C4-2B (cell line): ENCODE measurements around the gene CKS2.

Source experiments
- H3K27ac ChIP-seq: fragments of 450-650 bp; 2 replicates; pipeline ENCODE4 v1.5.1; 2017
- CTCF ChIP-seq: fragments of 450-650 bp; conservative IDR thresholded peaks from 2 replicates; pipeline ENCODE4 v1.5.1; 2017; ENCODE audit warnings: mild to moderate bottlenecking
- ZFX ChIP-seq: fragments of 450-650 bp; IDR thresholded peaks from 2 replicates; pipeline ENCODE4 v1.6.1; 2017

The CKS2 gene

GRCh38 chr9:89313842-89314241 is 2.8 kb downstream of the CKS2 start:
- TF ChIP-seq CTCF = no peak
- no peak for TF ChIP-seq ZFX
- no peak overlapping the region for H3K27ac ChIP-seq

- H3K27ac ChIP-seq = no peak overlapping the region
- no peak for TF ChIP-seq CTCF
- TF ChIP-seq ZFX = no peak
Measured at GRCh38 chr9:89314955-89315354, 4.0 kb downstream of the CKS2 start.

- TF ChIP-seq ZFX = no peak
- no peak for TF ChIP-seq CTCF
- no peak overlapping the region for H3K27ac ChIP-seq
Measured at GRCh38 chr9:89315482-89315881, 4.5 kb downstream of the CKS2 start.

- TF ChIP-seq ZFX (no peak), CTCF (no peak)
- peak overlapping the region; percentile 92; the same call in 1 of the 2 replicates for H3K27ac ChIP-seq
Measured at GRCh38 chr9:89317282-89317681, 6.3 kb downstream of the CKS2 start.

GRCh38 chr9:89318123-89319014 is 7.4 kb downstream of the CKS2 start, which contains the start of gene SECISBP2:
Gene SECISBP2 (plus strand): TSS chr9:89318500. CDS start chr9:89318577, 77 bp downstream.
- H3K27ac ChIP-seq = peak within 1 kb of the TSS; percentile 92
- TF ChIP-seq CTCF (peak; percentile 91), ZFX (peak; percentile 88)

- H3K27ac ChIP-seq = peak overlapping the region; percentile 92
- TF ChIP-seq ZFX = no peak
- TF ChIP-seq CTCF = peak; percentile 60
Measured at GRCh38 chr9:89319015-89319905, 8.3 kb downstream of the CKS2 start.
